HFF-Myc (cell line): ENCODE results near the gene CAMTA1.

Source experiments
- DNase-seq: peaks from one replicate; pipeline ENCODE4 v3.0.0-alpha.2; 2011; ENCODE audit warnings: low read depth; ENCODE audit errors: extremely low read depth
- H3K4me3 ChIP-seq: replicated peaks from 2 replicates; pipeline ENCODE4 v1.5.1; 2011; ENCODE audit warnings: low read depth, mild to moderate bottlenecking, control low read depth, low read length
- CTCF ChIP-seq: IDR thresholded peaks from 2 replicates; pipeline ENCODE4 v1.5.1; 2012; ENCODE audit warnings: mild to moderate bottlenecking, low read depth, low read length, control low read depth; ENCODE audit errors: missing control alignments

CAMTA1 gene

GRCh38 chr1:7105269-7105668 lies 320.0 kb downstream of the CAMTA1 start:
- DNase-seq: no peak
- TF ChIP-seq CTCF: no peak
- no peak overlapping the region for H3K4me3 ChIP-seq

- no peak for TF ChIP-seq CTCF
- H3K4me3 ChIP-seq: no peak overlapping the region
- no peak for DNase-seq
These were observed 321.3 kb downstream of the CAMTA1 start for GRCh38 chr1:7106442-7107108.

GRCh38 chr1:7107109-7107830 lies 322.0 kb downstream of the CAMTA1 start:
- no peak overlapping the region for H3K4me3 ChIP-seq
- no peak for TF ChIP-seq CTCF
- DNase-seq: no peak

GRCh38 chr1:7108251-7108650 lies 323.0 kb downstream of the CAMTA1 start:
- no peak for TF ChIP-seq CTCF
- no peak overlapping the region for H3K4me3 ChIP-seq
- DNase-seq: no peak

GRCh38 chr1:7109901-7110300 lies 324.6 kb downstream of the CAMTA1 start:
- no peak for DNase-seq
- H3K4me3 ChIP-seq: no peak overlapping the region
- TF ChIP-seq CTCF: no peak

- no peak for TF ChIP-seq CTCF
- no peak overlapping the region for H3K4me3 ChIP-seq
- no peak for DNase-seq
These were observed 325.1 kb downstream of the CAMTA1 start for GRCh38 chr1:7110321-7110720.
